HEK293T (cell line): ENCODE data around the gene GRIK1.

Source experiments
- ARNT ChIP-seq: fragments of 450-650 bp; IDR thresholded peaks from 2 replicates; pipeline ENCODE4 v1.6.1; 2017; ENCODE audit warnings: mild to moderate bottlenecking
- BHLHE40 ChIP-seq: fragments of 450-650 bp; IDR thresholded peaks from 2 replicates; pipeline ENCODE4 v1.6.1; 2016; ENCODE audit warnings: mild to moderate bottlenecking, moderate library complexity, borderline replicate concordance
- ELF4 ChIP-seq: fragments of 450-650 bp; IDR thresholded peaks from 2 replicates; pipeline ENCODE4 v1.6.1; 2017; ENCODE audit warnings: antibody characterized with exemption
- FOXA1 ChIP-seq: fragments of 450-650 bp; IDR thresholded peaks from 2 replicates; pipeline ENCODE4 v1.6.1; 2016; ENCODE audit warnings: mild to moderate bottlenecking
- FOXK2 ChIP-seq: fragments of 450-650 bp; IDR thresholded peaks from 2 replicates; pipeline ENCODE4 v1.6.1; 2016; ENCODE audit warnings: mild to moderate bottlenecking
- NFRKB ChIP-seq: fragments of 450-650 bp; IDR thresholded peaks from 2 replicates; pipeline ENCODE4 v1.6.1; 2016; ENCODE audit warnings: mild to moderate bottlenecking, moderate library complexity
- PKNOX1 ChIP-seq: fragments of 450-650 bp; IDR thresholded peaks from 2 replicates; pipeline ENCODE4 v1.6.1; 2016
- SP1 ChIP-seq: fragments of 450-650 bp; IDR thresholded peaks from 2 replicates; pipeline ENCODE4 v1.6.1; 2017
- SUZ12 ChIP-seq: fragments of 450-650 bp; IDR thresholded peaks from 2 replicates; pipeline ENCODE4 v1.6.1; 2016; ENCODE audit warnings: mild to moderate bottlenecking
- TARDBP ChIP-seq: fragments of 450-650 bp; IDR thresholded peaks from 2 replicates; pipeline ENCODE4 v1.6.1; 2016

GRCh38 chr21:29832217-29832616 lies 107.6 kb downstream of the GRIK1 start:
- TF ChIP-seq SUZ12 (no peak), SP1 (no peak), PKNOX1 (no peak), BHLHE40 (no peak), ELF4 (no peak), FOXK2 (no peak), NFRKB (no peak), TARDBP (no peak), FOXA1 (no peak), ARNT (no peak)
